GM21717 (cell line): ENCODE results near the gene MPO.

ENCODE experiments used
- ATAC-seq: cut with Tn5 transposase; IDR thresholded peaks from one replicate; pipeline ENCODE4 v1.9.1; 2021; ENCODE audit warnings: mild to moderate bottlenecking, moderate library complexity; ENCODE audit not compliant: unreplicated experiment

Gene MPO

GRCh38 chr17:58235821-58236220 is 44.9 kb downstream of the MPO start:
- ATAC-seq: no peak

- ATAC-seq: no peak
These were observed 46.2 kb downstream of the MPO start for GRCh38 chr17:58234512-58234911.

GRCh38 chr17:58233543-58233942 is 47.2 kb downstream of the MPO start:
- ATAC-seq: no peak

GRCh38 chr17:58232707-58233156 is 48.0 kb downstream of the MPO start:
- peak; percentile 61 for ATAC-seq

GRCh38 chr17:58231641-58232040 is 49.1 kb downstream of the MPO start:
- no peak for ATAC-seq

GRCh38 chr17:58229881-58230280 is 50.9 kb downstream of the MPO start:
- no peak for ATAC-seq

GRCh38 chr17:58229384-58229783 is 51.4 kb downstream of the MPO start:
- no peak for ATAC-seq

- no peak for ATAC-seq
These were observed 52.1 kb downstream of the MPO start for GRCh38 chr17:58228679-58229078.

GRCh38 chr17:58227733-58228132 is 53.0 kb downstream of the MPO start:
- ATAC-seq: no peak

- ATAC-seq: no peak
These were observed 56.4 kb downstream of the MPO start for GRCh38 chr17:58224315-58224714.
